ENCODE results near the gene LILRA1.
A peak's percentile ranks its signal among the peaks of the same experiment; 100 is the strongest.
"Not testable (repeated sequence)": the region's sequence is repeated elsewhere in the genome, so short reads cannot be mapped to it uniquely, and the experiment has no call there.

The LILRA1 gene

GRCh38 chr19:54593445-54593844 lies at the start of gene LILRA1:
LILRA1 (plus strand) TSS chr19:54593632; CDS start chr19:54594245, 613 bp downstream.
- DNase-seq (ENCODE audit: low spot score); FAIRE-seq: not testable (repeated sequence)

GRCh38 chr19:54548806-54549205 lies 44.6 kb upstream of the LILRA1 start:
- FAIRE-seq (no peak), DNase-seq (ENCODE audit: low spot score) (no peak)

GRCh38 chr19:54549224-54549623 lies 44.2 kb upstream of the LILRA1 start:
- FAIRE-seq (no peak), DNase-seq (ENCODE audit: low spot score) (no peak)

GRCh38 chr19:54551293-54551692 lies 42.1 kb upstream of the LILRA1 start:
- DNase-seq (ENCODE audit: low spot score), result no peak
- FAIRE-seq, result no peak

- no peak for FAIRE-seq
- DNase-seq (ENCODE audit: low spot score), result no peak
Observed at GRCh38 chr19:54551950-54552912, 41.2 kb upstream of the LILRA1 start.

GRCh38 chr19:54552913-54553310 lies 40.5 kb upstream of the LILRA1 start:
- DNase-seq (ENCODE audit: low spot score), result no peak
- FAIRE-seq, result no peak

- no peak for DNase-seq (ENCODE audit: low spot score)
- no peak for FAIRE-seq
Observed at GRCh38 chr19:54554006-54554405, 39.4 kb upstream of the LILRA1 start.

- no peak for DNase-seq (ENCODE audit: low spot score)
- FAIRE-seq, result no peak
Observed at GRCh38 chr19:54554896-54555295, 38.5 kb upstream of the LILRA1 start.

- DNase-seq (ENCODE audit: low spot score) (no peak), FAIRE-seq (no peak)
Observed at GRCh38 chr19:54556194-54556593, 37.2 kb upstream of the LILRA1 start.

GRCh38 chr19:54558339-54558738 lies 35.1 kb upstream of the LILRA1 start:
- no peak for DNase-seq (ENCODE audit: low spot score)
- FAIRE-seq, result no peak

- DNase-seq (ENCODE audit: low spot score) (peak; percentile 39), FAIRE-seq (no peak)
Observed at GRCh38 chr19:54560881-54561385, 32.5 kb upstream of the LILRA1 start.

GRCh38 chr19:54561840-54562239 lies 31.6 kb upstream of the LILRA1 start:
- no peak for FAIRE-seq
- DNase-seq (ENCODE audit: low spot score), result peak; percentile 57

GRCh38 chr19:54563206-54563605 lies 30.2 kb upstream of the LILRA1 start:
- DNase-seq (ENCODE audit: low spot score); FAIRE-seq: not testable (repeated sequence)

GRCh38 chr19:54570316-54570715 lies 23.1 kb upstream of the LILRA1 start:
- DNase-seq (ENCODE audit: low spot score) (no peak), FAIRE-seq (no peak)

- FAIRE-seq; DNase-seq (ENCODE audit: low spot score): not testable (repeated sequence)
Observed at GRCh38 chr19:54571715-54572615, 21.5 kb upstream of the LILRA1 start.

- DNase-seq (ENCODE audit: low spot score) (no peak), FAIRE-seq (no peak)
Observed at GRCh38 chr19:54572696-54573311, 20.6 kb upstream of the LILRA1 start.

- DNase-seq (ENCODE audit: low spot score) (no peak), FAIRE-seq (no peak)
Observed at GRCh38 chr19:54573330-54573872, 20.0 kb upstream of the LILRA1 start, which contains the start of gene LILRA2. LILRA2 (plus strand) TSS chr19:54573790; CDS start chr19:54573879, 89 bp downstream.

GRCh38 chr19:54574051-54574450 lies 19.4 kb upstream of the LILRA1 start:
- no peak for FAIRE-seq
- DNase-seq (ENCODE audit: low spot score), result no peak

GRCh38 chr19:54574527-54575056 lies 18.8 kb upstream of the LILRA1 start:
- FAIRE-seq (no peak), DNase-seq (ENCODE audit: low spot score) (no peak)

- DNase-seq (ENCODE audit: low spot score); FAIRE-seq: not testable (repeated sequence)
Observed at GRCh38 chr19:54575205-54575604, 18.2 kb upstream of the LILRA1 start.
